HG02852 (cell line): ENCODE data around the gene TTLL6.

Experiments
- ATAC-seq: cut with Tn5 transposase; IDR thresholded peaks from one replicate; pipeline ENCODE4 v1.9.1; 2021; ENCODE audit warnings: mild to moderate bottlenecking, moderate library complexity; ENCODE audit not compliant: unreplicated experiment

The TTLL6 gene

GRCh38 chr17:48761114-48761513, 55.9 kb downstream of the TTLL6 start:
- ATAC-seq: no peak

- no peak for ATAC-seq
These were observed 56.6 kb downstream of the TTLL6 start for GRCh38 chr17:48760411-48760810.

GRCh38 chr17:48759288-48759687, 57.7 kb downstream of the TTLL6 start:
- no peak for ATAC-seq

- no peak for ATAC-seq
These were observed 59.5 kb downstream of the TTLL6 start for GRCh38 chr17:48757524-48757961.

GRCh38 chr17:48756830-48757251, 60.2 kb downstream of the TTLL6 start:
- no peak for ATAC-seq

- no peak for ATAC-seq
These were observed 61.7 kb downstream of the TTLL6 start for GRCh38 chr17:48755356-48755755.

- ATAC-seq: no peak
These were observed 62.3 kb downstream of the TTLL6 start for GRCh38 chr17:48754500-48755261.

- no peak for ATAC-seq
These were observed 63.1 kb downstream of the TTLL6 start for GRCh38 chr17:48753794-48754499.

GRCh38 chr17:48752399-48753288, 64.4 kb downstream of the TTLL6 start:
- ATAC-seq: no peak

GRCh38 chr17:48751733-48752398, 65.2 kb downstream of the TTLL6 start:
- ATAC-seq: no peak

GRCh38 chr17:48751172-48751571, 65.9 kb downstream of the TTLL6 start:
- no peak for ATAC-seq

GRCh38 chr17:48749621-48750553, 67.1 kb downstream of the TTLL6 start:
- no peak for ATAC-seq

GRCh38 chr17:48748718-48749566, 68.1 kb downstream of the TTLL6 start:
- no peak for ATAC-seq

GRCh38 chr17:48747445-48748363, 69.3 kb downstream of the TTLL6 start:
- ATAC-seq: no peak

GRCh38 chr17:48746916-48747444, 70.0 kb downstream of the TTLL6 start:
- ATAC-seq: no peak

- no peak for ATAC-seq
These were observed 71.4 kb downstream of the TTLL6 start for GRCh38 chr17:48745381-48746275.
